HFFc6 (cell line): ENCODE data around the gene ST6GAL2. TPM values are rescaled to one million over a fixed set of nuclear protein-coding genes. Genes with fewer than 3 reads are reported as not detected.
A peak's percentile ranks its signal among the peaks of the same experiment; 100 is the strongest.

ENCODE experiments used
- DNase-seq: peaks from one replicate; pipeline ENCODE4 v3.0.0-alpha.2; 2018
- H3K27ac Mint-ChIP-seq: 2 replicates; pipeline ENCODE4 v1.8.0; 2020; ENCODE audit warnings: mild to moderate bottlenecking, mixed read lengths
- H3K27me3 Mint-ChIP-seq: 2 replicates; pipeline ENCODE4 v1.8.0; 2021; ENCODE audit warnings: mild to moderate bottlenecking, moderate library complexity, mixed read lengths; ENCODE audit not compliant: insufficient read depth
- H3K36me3 Mint-ChIP-seq: 2 replicates; pipeline ENCODE4 v1.8.0; 2021; ENCODE audit warnings: low read depth, mixed read lengths
- H3K4me1 Mint-ChIP-seq: 2 replicates; pipeline ENCODE4 v1.8.0; 2020; ENCODE audit warnings: low read depth, mixed read lengths
- H3K4me3 Mint-ChIP-seq: 2 replicates; pipeline ENCODE4 v1.8.0; 2020; ENCODE audit warnings: mild to moderate bottlenecking, moderate library complexity, mixed read lengths
- H3K9me3 Mint-ChIP-seq: 2 replicates; pipeline ENCODE4 v1.8.0; 2020; ENCODE audit warnings: mild to moderate bottlenecking, mixed read lengths
- CTCF ChIP-seq: fragments of 200-600 bp; sonication (generic); IDR thresholded peaks from 2 replicates; pipeline ENCODE4 v1.5.0; 2021; ENCODE audit warnings: antibody characterized with exemption, mild to moderate bottlenecking
- total RNA-seq, 6 experiments: library from RNA; stranded (reverse); fragmentation: NEBNext Ultra II Directional; extraction: Animal tissue kit (Norgen Biotek cat#: 25700); gene quantifications; 2 replicates in 1 of 6; 3 replicates in 5 of 6; pipeline ENCODE4 v1.2.3, GENCODE V29; 2021

The ST6GAL2 gene
- total RNA-seq, 6 experiments from 2014 or later, result 0.14 to 0.24 TPM; not detected in 4

- peaks cover 4% of the 10 kb centered on the region; the same call in 1 of the 2 replicates for H3K9me3 Mint-ChIP-seq
- H3K27me3 Mint-ChIP-seq, result peaks cover 2% of the 10 kb centered on the region; the same call in 1 of the 2 replicates
- H3K27ac Mint-ChIP-seq, result no peak overlapping the region
- DNase-seq, result no peak
- no peaks in the 10 kb centered on the region for H3K4me1 Mint-ChIP-seq
- H3K36me3 Mint-ChIP-seq, result no peaks in the 10 kb centered on the region; the same call in 1 of the 2 replicates
- no peak for TF ChIP-seq CTCF
- H3K4me3 Mint-ChIP-seq, result no peak overlapping the region
Observed at GRCh38 chr2:106792671-106793070, 93.3 kb downstream of the ST6GAL2 start.

- Mint-ChIP-seq H3K36me3 (no peaks in the 10 kb centered on the region; the same call in 1 of the 2 replicates), H3K4me3 (no peak overlapping the region)
Observed at GRCh38 chr2:106789185-106789584, 96.8 kb downstream of the ST6GAL2 start.

GRCh38 chr2:106782681-106783080 is 103.3 kb downstream of the ST6GAL2 start:
- no peaks in the 10 kb centered on the region for H3K27me3 Mint-ChIP-seq
- H3K36me3 Mint-ChIP-seq, result no peaks in the 10 kb centered on the region
- H3K4me1 Mint-ChIP-seq, result no peaks in the 10 kb centered on the region
- H3K9me3 Mint-ChIP-seq, result no peaks in the 10 kb centered on the region; the same call in 1 of the 2 replicates
- DNase-seq, result no peak
- H3K27ac Mint-ChIP-seq, result no peak overlapping the region
- TF ChIP-seq CTCF, result no peak
- H3K4me3 Mint-ChIP-seq, result no peak overlapping the region

More at GRCh38 chr2:106789185-106789584, 96.8 kb downstream of the ST6GAL2 start:
- no peaks in the 10 kb centered on the region for H3K4me1 Mint-ChIP-seq
- peaks cover 2% of the 10 kb centered on the region; the same call in 1 of the 2 replicates for H3K27me3 Mint-ChIP-seq
- peak; percentile 1 for DNase-seq
- no peak overlapping the region for H3K27ac Mint-ChIP-seq
- H3K9me3 Mint-ChIP-seq, result peaks cover 4% of the 10 kb centered on the region; the same call in 1 of the 2 replicates
- no peak for TF ChIP-seq CTCF

GRCh38 chr2:106781196-106781595 is 104.8 kb downstream of the ST6GAL2 start:
- Mint-ChIP-seq H3K27me3 (no peaks in the 10 kb centered on the region), H3K4me1 (no peaks in the 10 kb centered on the region), H3K9me3 (peaks cover 3% of the 10 kb centered on the region), H3K36me3 (no peaks in the 10 kb centered on the region), H3K4me3 (no peak overlapping the region), H3K27ac (no peak overlapping the region)
- no peak for DNase-seq
- TF ChIP-seq CTCF, result no peak

- DNase-seq, result no peak
- no peak overlapping the region for H3K4me3 Mint-ChIP-seq
- peaks cover 3% of the 10 kb centered on the region for H3K27me3 Mint-ChIP-seq
- peaks cover 3% of the 10 kb centered on the region for H3K9me3 Mint-ChIP-seq
- no peak for TF ChIP-seq CTCF
- H3K36me3 Mint-ChIP-seq, result no peaks in the 10 kb centered on the region
- no peak overlapping the region for H3K27ac Mint-ChIP-seq
- H3K4me1 Mint-ChIP-seq, result no peaks in the 10 kb centered on the region
Observed at GRCh38 chr2:106771811-106772210, 114.2 kb downstream of the ST6GAL2 start.

GRCh38 chr2:106770986-106771385 is 115.0 kb downstream of the ST6GAL2 start:
- no peaks in the 10 kb centered on the region for H3K36me3 Mint-ChIP-seq
- H3K27ac Mint-ChIP-seq, result no peak overlapping the region
- TF ChIP-seq CTCF, result no peak
- H3K9me3 Mint-ChIP-seq, result no peaks in the 10 kb centered on the region; the same call in 1 of the 2 replicates
- no peak overlapping the region for H3K4me3 Mint-ChIP-seq
- no peaks in the 10 kb centered on the region for H3K4me1 Mint-ChIP-seq
- DNase-seq, result no peak
- H3K27me3 Mint-ChIP-seq, result peaks cover 3% of the 10 kb centered on the region
